IMR-90 (cell line): Measurements from ENCODE around the gene GNG5.

ENCODE experiments used
- BHLHE40 ChIP-seq: fragments of 150-350 bp; IDR thresholded peaks from 2 replicates; pipeline ENCODE4 v1.6.1; 2016; ENCODE audit warnings: mild to moderate bottlenecking, low read depth, low read length
- CEBPB ChIP-seq: IDR thresholded peaks from 2 replicates; pipeline ENCODE4 v1.6.1; 2012; ENCODE audit warnings: low read depth, low read length, improper control_type of control experiment
- CHD1 ChIP-seq: IDR thresholded peaks from 2 replicates; pipeline ENCODE4 v1.6.1; 2012; ENCODE audit warnings: low read depth, low read length, improper control_type of control experiment
- FOS ChIP-seq: fragments of 150-350 bp; IDR thresholded peaks from 2 replicates; pipeline ENCODE4 v1.6.1; 2016; ENCODE audit warnings: low read depth, low read length
- MAFK ChIP-seq: IDR thresholded peaks from 2 replicates; pipeline ENCODE4 v1.6.1; 2012; ENCODE audit warnings: low read depth, low read length, improper control_type of control experiment
- MAZ ChIP-seq: IDR thresholded peaks from 2 replicates; pipeline ENCODE4 v1.6.1; 2012; ENCODE audit warnings: low read depth, mild to moderate bottlenecking, low read length, improper control_type of control experiment, moderate library complexity, borderline replicate concordance
- MXI1 ChIP-seq: IDR thresholded peaks from 2 replicates; pipeline ENCODE4 v1.6.1; 2012; ENCODE audit warnings: low read depth, mild to moderate bottlenecking, low read length, moderate library complexity, borderline replicate concordance
- POLR2A ChIP-seq: IDR thresholded peaks from 2 replicates; pipeline ENCODE4 v1.6.1; 2012; ENCODE audit warnings: mild to moderate bottlenecking, low read depth, low read length
- RAD21 ChIP-seq: IDR thresholded peaks from 2 replicates; pipeline ENCODE4 v1.6.1; 2012; ENCODE audit warnings: low read length, improper control_type of control experiment
- RCOR1 ChIP-seq: IDR thresholded peaks from 2 replicates; pipeline ENCODE4 v1.6.1; 2012; ENCODE audit warnings: mild to moderate bottlenecking, low read length, improper control_type of control experiment; ENCODE audit not compliant: insufficient replicate concordance
- RFX5 ChIP-seq: IDR thresholded peaks from 2 replicates; pipeline ENCODE4 v1.8.0; 2012; ENCODE audit warnings: low read depth, mild to moderate bottlenecking, low read length, moderate library complexity
- TF ChIP-seq, protein P1 (sequence below): conservative IDR thresholded peaks from 2 replicates; pipeline ENCODE4 v1.5.1; 2012; ENCODE audit warnings: mild to moderate bottlenecking, low read depth, low read length, improper control_type of control experiment
- TF ChIP-seq, protein P2 (sequence below): fragments of 150-350 bp; IDR thresholded peaks from 2 replicates; pipeline ENCODE4 v1.6.1; 2016; ENCODE audit warnings: low read depth, mild to moderate bottlenecking, low read length, moderate library complexity, borderline replicate concordance
- TF ChIP-seq, protein P3 (sequence below): fragments of 150-350 bp; IDR thresholded peaks from 2 replicates; pipeline ENCODE4 v1.6.1; 2017; ENCODE audit warnings: mild to moderate bottlenecking, antibody characterized with exemption, low read length, low read depth

DNA sequence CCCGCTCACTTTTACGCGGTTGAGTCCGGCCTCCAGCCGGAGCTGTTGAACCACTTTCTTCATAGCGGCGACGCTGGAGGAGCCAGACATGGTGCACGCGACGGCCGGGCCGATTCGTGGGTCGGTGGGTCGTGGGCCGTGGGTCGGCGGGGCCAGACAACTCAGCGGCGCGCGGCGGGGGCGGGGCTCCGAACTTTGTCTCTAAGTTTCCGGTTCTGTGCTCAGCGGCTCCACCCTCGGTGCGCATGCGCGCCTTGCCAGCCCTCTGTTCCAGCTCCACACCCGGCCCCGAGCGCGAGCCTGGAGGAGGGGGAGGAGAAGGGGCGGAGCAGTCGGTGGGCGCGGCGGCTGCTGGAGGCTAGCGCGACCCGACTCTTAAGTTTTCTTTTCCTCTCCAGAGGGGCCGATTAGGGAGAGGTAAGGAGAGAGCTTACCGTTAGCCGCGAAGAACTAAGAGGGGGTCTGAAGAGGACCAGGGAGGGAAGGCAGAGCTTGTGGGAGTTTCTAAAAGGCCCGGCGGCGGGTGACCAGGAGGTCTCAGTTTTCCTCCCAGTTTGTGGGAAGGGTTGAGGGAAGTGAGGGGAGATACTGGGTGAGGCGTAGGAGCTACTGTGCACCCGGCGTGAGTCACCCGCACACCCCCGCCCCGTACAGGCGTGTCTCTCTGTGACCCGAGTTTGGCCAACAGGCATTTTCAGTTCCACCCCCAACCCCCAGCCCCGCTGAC, at the start of gene GNG5, which contains the start of gene SPATA1:
- TF ChIP-seq, protein P1, sequence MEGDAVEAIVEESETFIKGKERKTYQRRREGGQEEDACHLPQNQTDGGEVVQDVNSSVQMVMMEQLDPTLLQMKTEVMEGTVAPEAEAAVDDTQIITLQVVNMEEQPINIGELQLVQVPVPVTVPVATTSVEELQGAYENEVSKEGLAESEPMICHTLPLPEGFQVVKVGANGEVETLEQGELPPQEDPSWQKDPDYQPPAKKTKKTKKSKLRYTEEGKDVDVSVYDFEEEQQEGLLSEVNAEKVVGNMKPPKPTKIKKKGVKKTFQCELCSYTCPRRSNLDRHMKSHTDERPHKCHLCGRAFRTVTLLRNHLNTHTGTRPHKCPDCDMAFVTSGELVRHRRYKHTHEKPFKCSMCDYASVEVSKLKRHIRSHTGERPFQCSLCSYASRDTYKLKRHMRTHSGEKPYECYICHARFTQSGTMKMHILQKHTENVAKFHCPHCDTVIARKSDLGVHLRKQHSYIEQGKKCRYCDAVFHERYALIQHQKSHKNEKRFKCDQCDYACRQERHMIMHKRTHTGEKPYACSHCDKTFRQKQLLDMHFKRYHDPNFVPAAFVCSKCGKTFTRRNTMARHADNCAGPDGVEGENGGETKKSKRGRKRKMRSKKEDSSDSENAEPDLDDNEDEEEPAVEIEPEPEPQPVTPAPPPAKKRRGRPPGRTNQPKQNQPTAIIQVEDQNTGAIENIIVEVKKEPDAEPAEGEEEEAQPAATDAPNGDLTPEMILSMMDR: 0 out of 2 replicates have a peak, but pooled peaks have one; percentile 1
- no peak for TF ChIP-seq CEBPB
- no peak for TF ChIP-seq RCOR1
- no peak for TF ChIP-seq RFX5
- peak; percentile 95 for TF ChIP-seq POLR2A
- TF ChIP-seq BHLHE40: peak; percentile 63; the same call in 1 of the 2 replicates
- TF ChIP-seq MAZ: peak; percentile 44; the same call in 1 of the 2 replicates
- TF ChIP-seq RAD21: peak; percentile 0; the same call in 1 of the 2 replicates
- TF ChIP-seq, protein P2, sequence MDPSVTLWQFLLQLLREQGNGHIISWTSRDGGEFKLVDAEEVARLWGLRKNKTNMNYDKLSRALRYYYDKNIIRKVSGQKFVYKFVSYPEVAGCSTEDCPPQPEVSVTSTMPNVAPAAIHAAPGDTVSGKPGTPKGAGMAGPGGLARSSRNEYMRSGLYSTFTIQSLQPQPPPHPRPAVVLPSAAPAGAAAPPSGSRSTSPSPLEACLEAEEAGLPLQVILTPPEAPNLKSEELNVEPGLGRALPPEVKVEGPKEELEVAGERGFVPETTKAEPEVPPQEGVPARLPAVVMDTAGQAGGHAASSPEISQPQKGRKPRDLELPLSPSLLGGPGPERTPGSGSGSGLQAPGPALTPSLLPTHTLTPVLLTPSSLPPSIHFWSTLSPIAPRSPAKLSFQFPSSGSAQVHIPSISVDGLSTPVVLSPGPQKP: no peak
- TF ChIP-seq, protein P3, sequence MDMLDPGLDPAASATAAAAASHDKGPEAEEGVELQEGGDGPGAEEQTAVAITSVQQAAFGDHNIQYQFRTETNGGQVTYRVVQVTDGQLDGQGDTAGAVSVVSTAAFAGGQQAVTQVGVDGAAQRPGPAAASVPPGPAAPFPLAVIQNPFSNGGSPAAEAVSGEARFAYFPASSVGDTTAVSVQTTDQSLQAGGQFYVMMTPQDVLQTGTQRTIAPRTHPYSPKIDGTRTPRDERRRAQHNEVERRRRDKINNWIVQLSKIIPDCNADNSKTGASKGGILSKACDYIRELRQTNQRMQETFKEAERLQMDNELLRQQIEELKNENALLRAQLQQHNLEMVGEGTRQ: no peak
- peak; percentile 75 for TF ChIP-seq FOS
- TF ChIP-seq MXI1: 0 out of 2 replicates have a peak, but pooled peaks have one; percentile 17
- no peak for TF ChIP-seq CHD1
- peak; percentile 1; the same call in 1 of the 2 replicates for TF ChIP-seq MAFK
